DMS153 (cell line): ENCODE results near the gene PPP1R37.
"Not testable (repeated sequence)": the region's sequence is repeated elsewhere in the genome, so short reads cannot be mapped to it uniquely, and the experiment has no call there.

Experiments used
- DNase-seq: peaks from one replicate; lab custom pipeline; 2025; lab: John Stamatoyannopoulos, UW

Gene PPP1R37

GRCh38 chr19:45115809-45116615 is 23.0 kb downstream of the PPP1R37 start:
- peak; percentile 91 for DNase-seq

GRCh38 chr19:45117167-45117594 is 24.2 kb downstream of the PPP1R37 start:
- peak; percentile 54 for DNase-seq

- DNase-seq = no peak
These were observed 24.7 kb downstream of the PPP1R37 start for GRCh38 chr19:45117671-45118070.

- DNase-seq = no peak
These were observed 25.1 kb downstream of the PPP1R37 start for GRCh38 chr19:45118106-45118505.

- DNase-seq = not testable (repeated sequence)
These were observed 25.8 kb downstream of the PPP1R37 start for GRCh38 chr19:45118591-45119355.

GRCh38 chr19:45119582-45119981 is 26.6 kb downstream of the PPP1R37 start:
- DNase-seq = no peak

GRCh38 chr19:45121827-45122345 is 28.9 kb downstream of the PPP1R37 start:
- no peak for DNase-seq

- DNase-seq = no peak
These were observed 29.9 kb downstream of the PPP1R37 start for GRCh38 chr19:45122832-45123231.

GRCh38 chr19:45123440-45123850 is 30.5 kb downstream of the PPP1R37 start:
- DNase-seq = no peak

- no peak for DNase-seq
These were observed 31.0 kb downstream of the PPP1R37 start for GRCh38 chr19:45124021-45124420.

GRCh38 chr19:45125360-45125759 is 32.4 kb downstream of the PPP1R37 start:
- DNase-seq = no peak

GRCh38 chr19:45125975-45126493 is 33.1 kb downstream of the PPP1R37 start:
- DNase-seq = no peak

GRCh38 chr19:45126654-45127053 is 33.7 kb downstream of the PPP1R37 start:
- no peak for DNase-seq

- DNase-seq = no peak
These were observed 35.2 kb downstream of the PPP1R37 start for GRCh38 chr19:45128146-45128545.

- no peak for DNase-seq
These were observed 35.8 kb downstream of the PPP1R37 start for GRCh38 chr19:45128806-45129205.

GRCh38 chr19:45130236-45130635 is 37.3 kb downstream of the PPP1R37 start:
- no peak for DNase-seq

- peak; percentile 99 for DNase-seq
These were observed 38.1 kb downstream of the PPP1R37 start for GRCh38 chr19:45130888-45131615.

GRCh38 chr19:45133661-45134060 is 40.7 kb downstream of the PPP1R37 start:
- no peak for DNase-seq

GRCh38 chr19:45135176-45135885 is 42.4 kb downstream of the PPP1R37 start:
- DNase-seq = no peak

- no peak for DNase-seq
These were observed 43.7 kb downstream of the PPP1R37 start for GRCh38 chr19:45136507-45137178.
